ENCODE data around the gene PIGM.
"Not testable (repeated sequence)": the region's sequence is repeated elsewhere in the genome, so short reads cannot be mapped to it uniquely, and the experiment has no call there.

Gene PIGM

GRCh38 chr1:160061369-160062229, 29.8 kb upstream of the PIGM start:
- no peak for DNase-seq (ENCODE audit: low read depth in 1 of 2, low spot score in 1 of 2)

DNA sequence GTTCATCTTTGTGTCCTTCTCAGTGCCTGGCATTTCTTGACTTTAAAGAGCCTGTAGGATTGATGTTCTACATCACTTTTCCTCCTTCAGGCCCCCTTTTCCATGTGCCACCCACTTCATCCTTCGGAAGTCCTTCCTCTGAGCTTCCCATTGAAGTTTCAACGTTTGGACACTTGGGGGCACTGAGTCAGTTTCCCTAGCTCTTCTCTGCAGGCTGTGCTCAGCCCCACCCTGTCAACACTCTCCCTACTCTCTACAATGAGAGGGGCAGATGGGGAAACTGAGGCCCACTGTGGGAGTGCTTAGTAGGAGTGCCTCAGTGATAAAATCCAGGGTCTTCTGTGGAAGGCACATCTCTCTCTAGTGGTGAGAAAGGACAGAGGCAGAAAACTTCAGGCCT, 26.3 kb upstream of the PIGM start:
- no peak for DNase-seq (ENCODE audit: low read depth in 1 of 2, low spot score in 1 of 2)

DNA sequence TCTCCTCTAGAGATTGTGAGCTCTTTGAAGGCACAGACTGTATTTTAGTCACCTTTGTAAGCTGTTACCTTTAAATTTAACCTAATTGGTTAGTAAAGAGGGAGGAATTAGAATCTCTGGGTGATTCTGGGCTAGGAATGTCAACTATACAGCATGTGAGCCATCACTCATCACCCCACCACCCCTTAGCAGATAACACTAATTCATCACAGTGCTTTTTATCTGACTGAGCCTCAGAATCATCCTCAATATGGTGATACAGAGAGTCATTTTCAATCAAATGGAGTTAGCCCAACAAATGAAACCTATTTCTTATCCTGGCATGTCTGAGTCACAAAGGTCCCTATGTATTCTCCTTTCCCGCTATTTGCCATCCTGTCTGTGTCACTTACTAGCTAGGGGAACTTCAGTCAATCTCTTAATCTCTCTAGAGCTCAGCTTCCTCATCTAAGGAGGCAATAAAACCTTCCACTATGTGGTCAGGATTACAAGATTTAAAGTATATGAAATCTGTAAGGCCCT, 24.9 kb upstream of the PIGM start:
- DNase-seq (ENCODE audit: low read depth in 1 of 2, low spot score in 1 of 2) = no peak

DNA sequence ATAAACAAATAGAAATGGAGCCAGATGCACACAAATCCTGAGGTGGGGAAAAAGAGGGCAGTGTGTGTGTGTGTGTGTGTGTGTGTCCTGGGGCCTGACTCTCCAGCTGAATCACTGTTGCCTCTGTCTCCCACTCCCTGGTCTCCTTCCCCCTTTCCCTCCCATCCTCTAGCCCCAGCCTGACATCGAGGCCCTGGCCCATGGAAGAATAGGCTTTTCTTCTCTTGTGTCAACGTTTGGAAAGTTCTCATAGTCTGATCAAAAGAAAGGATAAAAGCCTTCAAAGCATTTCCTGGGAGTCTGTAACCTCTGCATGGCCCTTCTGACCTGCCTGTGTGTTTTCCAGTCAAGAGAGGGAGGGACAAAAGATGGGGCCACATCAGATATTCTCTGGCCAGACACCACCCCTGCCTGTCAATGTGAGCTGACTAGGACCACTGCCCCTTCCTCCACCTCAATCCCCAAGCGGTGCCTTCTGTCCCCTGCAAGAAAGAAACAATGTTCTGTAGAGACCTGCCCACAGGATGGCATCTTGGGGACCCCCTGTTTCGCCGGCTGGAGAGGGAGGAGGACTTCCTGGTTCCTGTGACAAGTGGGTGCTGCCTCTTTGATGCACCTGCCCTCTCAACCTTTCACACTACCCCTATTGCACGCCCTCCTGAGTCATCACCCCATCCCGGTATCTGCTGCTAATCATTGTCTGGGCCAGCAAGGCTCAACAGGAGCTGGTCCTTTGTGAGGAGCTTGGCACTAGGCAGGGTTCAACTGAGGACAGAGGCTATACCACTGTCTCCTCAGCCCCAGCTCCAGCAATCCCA, 22.0 kb upstream of the PIGM start:
- DNase-seq (ENCODE audit: low read depth in 1 of 2, low spot score in 1 of 2) = no peak

DNA sequence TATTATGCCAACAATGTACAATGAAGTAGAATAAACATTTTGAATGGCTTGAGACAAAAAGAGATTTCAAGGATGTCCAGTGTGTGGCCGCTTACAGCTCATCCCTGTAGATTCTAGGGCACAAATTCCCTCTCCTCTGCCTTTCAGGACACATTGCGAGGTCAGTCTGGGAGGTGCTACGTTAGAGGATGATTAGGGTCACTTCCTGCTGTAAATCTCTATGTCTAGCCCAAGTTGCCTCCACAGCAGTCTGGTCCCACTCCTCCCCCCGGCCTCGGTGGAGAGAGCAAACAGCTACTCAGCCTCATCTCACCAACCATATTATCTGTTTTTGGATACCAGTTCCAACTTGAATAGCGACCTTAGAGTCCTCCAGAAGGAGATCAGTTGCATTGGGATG, 21.1 kb upstream of the PIGM start:
- DNase-seq (ENCODE audit: low read depth in 1 of 2, low spot score in 1 of 2) = no peak

DNA sequence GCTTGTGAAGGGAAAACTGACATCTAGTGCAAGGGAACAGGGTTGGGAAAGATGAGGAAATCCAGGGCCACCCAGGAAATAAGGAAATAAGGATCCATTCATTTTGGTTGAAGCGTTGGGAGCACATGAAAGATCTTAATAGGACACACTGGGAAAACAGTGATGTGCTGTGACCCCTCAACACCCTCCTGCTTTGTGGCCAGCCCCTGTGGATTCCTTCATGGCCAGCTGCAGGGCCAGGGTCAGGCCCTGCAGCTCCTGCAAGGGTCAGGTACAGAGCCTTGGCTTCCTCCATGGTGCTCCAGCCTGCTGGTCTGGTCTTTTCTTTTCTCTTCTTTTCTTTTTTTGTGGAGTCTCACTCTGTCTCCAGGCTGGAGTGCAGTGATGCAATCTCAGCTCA, 18.8 kb upstream of the PIGM start:
- DNase-seq (ENCODE audit: low read depth in 1 of 2, low spot score in 1 of 2) = no peak

GRCh38 chr1:160050182-160050581, 18.4 kb upstream of the PIGM start:
- not testable (repeated sequence) for DNase-seq (ENCODE audit: low read depth in 1 of 2, low spot score in 1 of 2)

DNA sequence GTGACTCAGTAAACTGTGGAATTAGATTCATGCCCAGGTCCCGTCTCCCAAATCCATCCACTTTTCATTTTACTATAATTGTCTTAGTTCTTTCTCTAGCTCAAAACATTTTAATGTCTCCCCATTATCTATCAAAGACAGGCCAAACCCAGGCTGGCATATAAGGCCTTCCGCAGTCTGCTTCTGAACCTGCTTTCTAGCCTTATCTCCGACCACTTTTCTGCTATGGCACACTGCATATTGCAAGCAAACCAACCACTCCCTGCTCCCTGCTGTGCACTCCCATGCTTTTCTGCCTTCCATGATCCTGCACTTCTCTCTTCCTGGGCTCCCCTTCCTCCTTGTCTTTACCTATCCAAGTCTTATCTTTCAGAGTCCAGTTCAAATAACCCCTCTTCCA, 17.3 kb upstream of the PIGM start:
- DNase-seq (ENCODE audit: low read depth in 1 of 2, low spot score in 1 of 2) = no peak

DNA sequence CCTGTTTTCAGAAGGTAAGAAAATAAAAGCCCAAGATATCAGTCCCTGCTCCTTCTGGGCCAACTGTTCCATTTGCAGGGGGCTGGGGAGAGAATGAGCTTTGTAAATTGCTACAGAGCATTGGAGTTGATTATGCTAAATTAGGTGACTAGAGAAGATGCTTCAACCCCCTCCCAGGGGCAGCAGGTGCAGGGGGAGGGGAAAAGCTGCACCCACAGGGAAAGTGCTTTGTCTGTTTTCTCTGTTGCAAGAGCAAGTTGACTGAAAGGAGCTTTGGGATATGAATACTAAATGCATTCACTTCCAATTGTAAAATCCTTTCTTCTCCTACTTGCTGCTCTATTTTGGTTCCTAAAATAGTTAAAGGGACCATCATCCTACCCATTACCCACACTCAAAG, 16.5 kb upstream of the PIGM start:
- no peak for DNase-seq (ENCODE audit: low read depth in 1 of 2, low spot score in 1 of 2)

DNA sequence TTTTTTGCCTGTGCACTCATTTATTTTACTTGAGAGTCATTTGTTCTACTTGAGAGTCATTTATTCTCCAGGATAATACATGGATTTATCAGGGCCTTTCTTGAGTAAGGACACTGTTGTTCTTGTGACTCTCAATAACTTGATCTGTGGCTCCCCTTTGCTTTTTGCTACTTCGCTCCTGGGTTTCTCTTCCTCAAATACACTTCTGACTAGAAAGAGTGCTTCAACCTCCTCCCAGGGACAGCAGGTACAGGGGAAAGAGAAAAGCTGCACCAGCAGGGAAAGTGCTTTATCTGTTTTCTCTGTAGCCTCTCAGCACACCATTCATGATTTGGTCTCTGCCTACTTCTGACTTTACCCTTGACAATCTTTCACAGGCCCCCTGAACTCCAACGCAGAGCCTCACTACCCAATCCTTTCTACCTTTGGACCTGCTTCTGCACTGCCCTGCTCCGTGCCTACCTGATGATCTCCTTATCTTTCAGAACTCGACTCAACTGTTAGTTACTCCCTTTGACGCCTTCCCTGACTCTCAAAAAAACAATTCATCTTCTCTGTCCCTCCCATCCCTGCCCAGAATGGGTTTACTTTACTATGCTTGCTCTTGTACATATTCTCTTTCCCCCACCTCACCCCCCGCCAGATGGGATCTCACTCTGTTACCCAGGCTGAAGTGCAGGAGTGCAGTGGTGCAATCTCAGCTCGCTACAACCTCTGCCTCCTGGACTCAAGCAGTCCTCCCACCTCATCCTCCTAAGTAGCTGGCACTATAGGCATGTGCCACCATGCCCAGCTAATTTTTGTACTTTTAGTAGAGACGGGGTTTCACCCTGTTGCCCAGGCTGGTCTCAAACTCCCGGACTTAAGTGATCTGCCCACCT, 15.6 kb upstream of the PIGM start:
- DNase-seq (ENCODE audit: low read depth in 1 of 2, low spot score in 1 of 2) = no peak

- DNase-seq (ENCODE audit: low read depth in 1 of 2, low spot score in 1 of 2) = peak in 1 of 2 donors; percentile 21
Measured at GRCh38 chr1:160046494-160047110, 14.8 kb upstream of the PIGM start.

- DNase-seq (ENCODE audit: low read depth in 1 of 2, low spot score in 1 of 2) = no peak
Measured at GRCh38 chr1:160045653-160046052, 13.9 kb upstream of the PIGM start.

DNA sequence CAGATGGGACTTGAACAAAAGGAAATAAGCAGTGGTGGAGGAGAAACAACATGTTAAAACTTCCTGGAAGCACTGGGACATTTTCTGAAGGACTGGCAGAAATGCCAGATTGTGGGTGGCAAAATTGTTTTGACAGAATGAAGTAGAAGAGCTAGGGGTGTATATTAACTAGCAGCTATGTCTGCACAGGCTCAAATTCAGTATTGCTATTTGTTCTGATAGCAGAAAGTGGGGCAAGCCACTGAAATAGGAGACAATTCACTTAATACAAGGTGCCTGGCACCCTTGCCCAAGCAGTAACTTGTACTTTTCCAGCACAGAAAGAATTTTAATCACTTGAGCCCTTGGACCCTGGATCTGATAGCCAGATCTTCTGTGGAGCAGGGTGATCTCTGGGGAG, 11.8 kb upstream of the PIGM start:
- DNase-seq (ENCODE audit: low read depth in 1 of 2, low spot score in 1 of 2) = no peak

DNA sequence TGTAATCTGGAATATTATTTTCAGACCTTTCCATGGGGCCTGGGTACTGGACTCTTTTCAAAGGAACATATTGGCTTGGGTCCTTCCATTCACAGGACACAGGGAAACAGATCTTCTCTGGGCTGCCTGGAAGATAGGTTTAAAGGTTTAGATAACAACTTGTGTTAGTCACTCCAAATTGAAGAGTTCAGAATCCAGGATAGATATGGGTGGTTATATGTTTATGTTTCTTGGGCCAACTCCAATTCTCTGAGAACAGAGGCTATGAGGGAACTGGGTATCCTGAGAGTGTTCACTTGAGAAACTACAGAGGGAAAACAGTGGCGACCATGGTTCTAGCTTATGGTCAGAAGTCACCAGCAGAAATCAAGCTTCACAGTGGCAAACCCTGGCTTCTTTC, 8.7 kb upstream of the PIGM start:
- no peak for DNase-seq (ENCODE audit: low read depth in 1 of 2, low spot score in 1 of 2)

DNA sequence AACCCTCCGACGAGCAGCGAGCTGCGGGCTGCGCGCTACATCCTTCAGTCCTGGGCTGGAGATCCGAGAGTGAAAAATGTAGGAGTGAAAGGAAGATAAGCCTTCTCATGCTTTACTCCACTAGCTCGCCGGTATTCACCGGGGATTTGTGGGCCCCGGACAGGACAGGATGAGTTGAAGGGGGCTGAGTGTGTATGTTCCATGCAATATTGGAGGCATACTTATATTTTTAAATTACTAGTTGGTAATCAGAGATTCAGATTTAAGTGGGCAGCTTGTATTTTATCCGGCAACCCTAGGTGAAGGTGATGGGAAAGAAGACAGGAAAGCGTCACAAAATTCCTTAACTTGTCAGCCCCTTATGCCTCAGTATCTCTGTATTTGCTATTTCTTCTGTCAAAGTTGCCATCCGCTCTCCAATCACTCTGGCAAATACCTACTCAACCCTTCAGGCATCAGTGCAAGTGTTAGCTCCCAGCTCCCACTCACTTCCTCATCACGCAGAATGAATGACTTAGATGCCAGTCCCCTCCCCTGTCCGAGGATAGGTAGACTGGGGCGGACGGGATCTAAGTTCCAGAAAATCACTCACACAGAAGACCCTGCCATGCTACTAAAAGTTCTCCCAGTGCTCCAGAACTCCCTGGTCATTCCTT, 503 bp upstream of the PIGM start:
- DNase-seq (ENCODE audit: low read depth in 1 of 2, low spot score in 1 of 2) = no peak

DNA sequence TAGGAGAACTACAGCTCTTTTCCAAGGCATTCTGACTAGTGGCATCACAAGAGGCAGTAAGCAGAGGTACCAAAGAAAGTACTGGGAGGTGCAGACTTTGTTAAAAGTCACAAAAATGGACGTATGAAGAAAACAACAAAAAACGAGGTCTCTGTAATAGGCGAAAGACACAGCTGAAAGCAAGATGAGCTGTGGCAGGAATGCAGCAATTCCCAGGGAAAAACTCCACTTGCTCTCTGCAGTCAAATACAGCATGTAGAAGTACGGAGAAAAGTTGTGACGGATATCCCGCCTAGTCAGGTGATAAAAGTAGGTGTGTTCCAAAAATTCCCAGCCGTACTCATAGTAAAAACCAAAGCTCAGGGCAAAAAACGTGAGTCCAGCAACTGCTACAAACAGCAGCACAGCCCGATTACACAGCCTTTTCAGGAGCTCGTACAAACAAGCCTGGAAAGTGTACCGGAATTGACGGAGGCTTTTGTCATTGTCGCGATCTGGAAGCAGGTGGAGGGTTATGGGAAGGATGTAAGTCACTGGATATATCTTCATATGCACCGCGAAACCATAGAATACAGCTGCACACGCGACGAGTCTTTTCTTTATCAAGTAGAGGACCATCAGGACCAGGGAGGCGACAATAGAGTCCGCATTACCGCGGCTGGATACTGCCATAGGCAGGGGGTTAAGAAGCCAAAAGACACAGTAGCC, 979 bp downstream of the PIGM start:
- DNase-seq (ENCODE audit: low read depth in 1 of 2, low spot score in 1 of 2) = peak in 1 of 2 donors; percentile 5

DNA sequence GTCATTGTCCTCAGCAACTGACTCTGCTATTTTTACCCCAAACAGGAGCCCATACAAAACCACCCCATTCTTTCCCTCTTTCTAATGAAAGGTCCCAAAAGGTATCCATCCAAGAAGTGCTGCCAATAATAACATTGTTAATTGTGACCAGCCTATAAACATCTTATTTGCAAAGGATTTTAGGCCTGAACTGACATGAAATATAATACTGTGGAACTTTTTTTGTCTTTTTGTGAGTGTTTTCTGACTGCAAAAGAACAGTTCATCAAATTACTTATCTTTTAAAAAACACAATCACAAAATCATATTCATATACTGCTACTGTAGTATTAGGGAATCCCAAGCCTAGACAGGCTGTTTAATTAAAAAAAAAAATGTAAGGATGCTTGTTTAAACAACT, 3.4 kb downstream of the PIGM start:
- no peak for DNase-seq (ENCODE audit: low read depth in 1 of 2, low spot score in 1 of 2)

- no peak for DNase-seq (ENCODE audit: low read depth in 1 of 2, low spot score in 1 of 2)
Measured at GRCh38 chr1:160025314-160025713, 6.5 kb downstream of the PIGM start.

GRCh38 chr1:160024195-160024905, 7.4 kb downstream of the PIGM start:
- DNase-seq (ENCODE audit: low read depth in 1 of 2, low spot score in 1 of 2) = no peak

All from activated CD4-positive, alpha-beta T cell treated with anti-CD3 and anti-CD28 coated beads, Interleukin-2, amount 50 U/mL, for 24 hours (primary cell).